B cell (primary cell): ENCODE data around the gene MRPL36. TPM values are rescaled to one million over a fixed set of nuclear protein-coding genes. Genes with fewer than 3 reads are reported as not detected.

Experiments
- ATAC-seq: fragments of 200-7000 bp; cut with Tn5 transposase; one replicate; pipeline ENCODE4 v1.10.0; 2021; ENCODE audit warnings: low read depth, mild to moderate bottlenecking, moderate number of reproducible peaks, moderate library complexity
- CTCF ChIA-PET: fragments of 350-600 bp; sonication (Branson Sonifier 250); formaldehyde crosslinking; loops from one replicate; lab custom pipeline; 2021; ENCODE audit warnings: antibody characterized with exemption, inconsistent platforms; lab: Charles Lee
- POLR2A ChIA-PET: fragments of 350-600 bp; sonication (Branson Sonifier 250); formaldehyde crosslinking; loops from one replicate; lab custom pipeline; 2021; ENCODE audit warnings: antibody characterized with exemption; lab: Charles Lee
- DNase-seq: peaks from one replicate; pipeline ENCODE4 v3.0.0; 2013
- H2AFZ ChIP-seq: 2 replicates; pipeline ENCODE4 v1.6.1; 2012; ENCODE audit warnings: mild to moderate bottlenecking, low read depth, low read length; ENCODE audit not compliant: insufficient read depth, poor library complexity, severe bottlenecking
- H3K27ac ChIP-seq, 2 donors: 1 replicate in 1 of 2; 2 replicates in 1 of 2; pipeline ENCODE4 v1.5.1; 2012 to 2013; ENCODE audit warnings: low read length in 2 of 2, mild to moderate bottlenecking in 2 of 2, moderate library complexity in 1 of 2
- H3K27me3 ChIP-seq, 4 experiments: fragments of 200-600 bp in 1 of 4; sonication (generic) in 1 of 4; replicated peaks in 1 of 4; 1 replicate in 2 of 4; 2 replicates in 2 of 4; pipeline versions ENCODE4 v1.6.1 to v1.7.0; 2013 to 2016; ENCODE audit warnings: low read length in 3 of 4, mild to moderate bottlenecking in 2 of 4, mixed read lengths in 1 of 4, moderate library complexity in 1 of 4; ENCODE audit not compliant: insufficient read depth in 4 of 4, control insufficient read depth in 3 of 4; ENCODE audit errors: control extremely low read depth in 1 of 4
- H3K36me3 ChIP-seq, 2 experiments: replicated peaks in 1 of 2; 1 replicate in 1 of 2; 2 replicates in 1 of 2; pipeline versions ENCODE4 v1.6.1 to v1.7.1; 2013; ENCODE audit warnings: low read length in 1 of 2; ENCODE audit not compliant: insufficient read depth in 2 of 2, control insufficient read depth in 1 of 2; ENCODE audit errors: control extremely low read depth in 1 of 2, extremely low read depth in 1 of 2
- H3K4me1 ChIP-seq, 2 donors: fragments of 200-600 bp in 1 of 2; sonication (generic) in 1 of 2; 1 replicate in 1 of 2; 2 replicates in 1 of 2; pipeline versions ENCODE4 v1.5.1 to v1.6.1; 2013 to 2017; ENCODE audit warnings: low read length in 2 of 2; ENCODE audit not compliant: control insufficient read depth in 2 of 2, insufficient read depth in 2 of 2
- H3K4me2 ChIP-seq: replicated peaks from 2 replicates; pipeline ENCODE3; 2012; ENCODE audit warnings: mild to moderate bottlenecking, low read depth, low read length; ENCODE audit not compliant: poor library complexity, severe bottlenecking
- H3K4me3 ChIP-seq, 5 experiments: fragments of 200-600 bp in 1 of 5; sonication (generic) in 1 of 5; 1 replicate in 3 of 5; 2 replicates in 2 of 5; pipeline versions ENCODE4 v1.5.1 to v1.7.0; 2011 to 2016; ENCODE audit warnings: low read length in 4 of 5, mild to moderate bottlenecking in 4 of 5, low read depth in 2 of 5, control low read depth in 1 of 5, moderate library complexity in 1 of 5; ENCODE audit not compliant: insufficient read depth in 1 of 5; ENCODE audit errors: control extremely low read depth in 1 of 5, extremely low read depth in 1 of 5
- H3K79me2 ChIP-seq: fragments of 200-600 bp; sonication (generic); one replicate; pipeline ENCODE4 v1.6.0; 2016; ENCODE audit warnings: low read length; ENCODE audit not compliant: control insufficient read depth, insufficient read depth
- H3K9ac ChIP-seq: fragments of 200-600 bp; sonication (generic); 2 replicates; pipeline ENCODE4 v1.6.1; 2017; ENCODE audit warnings: mild to moderate bottlenecking, low read length, moderate library complexity
- H3K9me3 ChIP-seq, 3 donors: one replicate each; pipeline versions ENCODE4 v1.6.1 to v1.7.1; 2013; ENCODE audit warnings: low read length in 2 of 3; ENCODE audit not compliant: control insufficient read depth in 2 of 3, insufficient read depth in 1 of 3; ENCODE audit errors: control extremely low read depth in 1 of 3
- H4K20me1 ChIP-seq: 2 replicates; pipeline ENCODE4 v1.6.0; 2012; ENCODE audit warnings: mild to moderate bottlenecking, low read length; ENCODE audit not compliant: insufficient read depth, control insufficient read depth, poor library complexity, severe bottlenecking
- H3K27ac Mint-ChIP-seq: one replicate; pipeline ENCODE4 v1.8.0; 2021; ENCODE audit warnings: mixed read lengths
- H3K27me3 Mint-ChIP-seq: one replicate; pipeline ENCODE4 v1.8.0; 2021; ENCODE audit warnings: mixed read lengths
- H3K4me1 Mint-ChIP-seq: one replicate; pipeline ENCODE4 v1.8.0; 2021; ENCODE audit warnings: mixed read lengths
- H3K4me3 Mint-ChIP-seq: one replicate; pipeline ENCODE4 v1.8.0; 2021; ENCODE audit warnings: mixed read lengths
- H3K9me3 Mint-ChIP-seq: one replicate; pipeline ENCODE4 v1.8.0; 2022; ENCODE audit warnings: mixed read lengths; ENCODE audit not compliant: insufficient read depth
- CTCF ChIP-seq: fragments of 200-600 bp; IDR thresholded peaks from one replicate; pipeline ENCODE4 v1.8.0; 2022; ENCODE audit warnings: antibody characterized with exemption, mild to moderate bottlenecking
- EZH2 ChIP-seq: IDR thresholded peaks from 2 replicates; pipeline ENCODE4 v1.6.1; 2012; ENCODE audit warnings: borderline replicate concordance, low read depth, mild to moderate bottlenecking, moderate library complexity, low read length; ENCODE audit not compliant: insufficient read depth, poor library complexity, severe bottlenecking
- WGBS: methylation state at CpG from one replicate; pipeline ENCODE4 v1.1.5; 2013; ENCODE audit warnings: missing lambda C conversion rate; ENCODE audit not compliant: insufficient coverage; 5-methylcytosine and 5-hydroxymethylcytosine counted together
- intact Hi-C: fragments of 100-400 bp; cut with micrococcal nuclease; formaldehyde crosslinking; loops from one replicate; pipeline ENCODE4 v1.10.0; 2022
- polyA plus RNA-seq: library from polyadenylated mRNA; depleted of rRNA; stranded (reverse); fragments of >200 nt; gene quantifications from 2 replicates; pipeline ENCODE4 v1.2.3, GENCODE V29; 2012
- total RNA-seq, 2 donors: library from RNA; stranded (reverse); fragments of 120-200 nt in 1 of 2; gene quantifications; 1 replicate in 1 of 2; 2 replicates in 1 of 2; pipeline versions ENCODE4 v1.2.3 to v1.2.4, GENCODE V29; 2013 to 2022

The MRPL36 gene
- total and polyA plus RNA-seq, 2 donors (not counting 1 experiment from before 2014, with no cell fraction given), result 12.5 to 25.0 TPM

- no peak for DNase-seq
- ATAC-seq, result no peak
- Histone ChIP-seq H3K79me2 (no peaks in the 10 kb centered on the region), H3K36me3 (no peaks in the 10 kb centered on the region), H3K4me1 (no peaks in the 10 kb centered on the region), H3K4me2 (no peak overlapping the region), H3K27me3 (no peaks in the 10 kb centered on the region), H3K9me3 (peaks cover 0 to 3% (median 0%) of the 10 kb centered on the region in 3 donors), H2AFZ (no peak overlapping the region), H3K27ac (no peak overlapping the region), H4K20me1 (no peaks in the 10 kb centered on the region), H3K9ac (no peak overlapping the region), H3K4me3 (no peak overlapping the region)
- ChIA-PET POLR2A (no interaction called here), CTCF (no interaction called here)
- no peak overlapping the region for H3K4me3 Mint-ChIP-seq
- TF ChIP-seq CTCF (no peak), EZH2 (no peak)
- H3K27me3 Mint-ChIP-seq, result peaks cover 10% of the 10 kb centered on the region
- no peaks in the 10 kb centered on the region for H3K4me1 Mint-ChIP-seq
- WGBS, result 63% methylated on average over 27 of the region's 27 CpGs
- intact Hi-C loops, result no loop called here
- no peak overlapping the region for H3K27ac Mint-ChIP-seq
- H3K9me3 Mint-ChIP-seq, result no peaks in the 10 kb centered on the region
Measured at GRCh38 chr5:1751026-1751863, 48.4 kb downstream of the MRPL36 start.

GRCh38 chr5:1750469-1750868 lies 49.2 kb downstream of the MRPL36 start:
- H3K27ac Mint-ChIP-seq, result no peak overlapping the region
- Histone ChIP-seq H3K9me3 (peaks cover 0 to 3% (median 0%) of the 10 kb centered on the region in 3 donors), H3K4me3 (no peak overlapping the region), H2AFZ (no peak overlapping the region), H3K9ac (no peak overlapping the region), H3K27me3 (no peaks in the 10 kb centered on the region), H4K20me1 (no peaks in the 10 kb centered on the region), H3K79me2 (no peaks in the 10 kb centered on the region), H3K4me1 (no peaks in the 10 kb centered on the region), H3K27ac (no peak overlapping the region), H3K36me3 (no peaks in the 10 kb centered on the region), H3K4me2 (no peak overlapping the region)
- H3K4me3 Mint-ChIP-seq, result no peak overlapping the region
- ChIA-PET CTCF (no interaction called here), POLR2A (no interaction called here)
- 95% methylated on average over 17 of the region's 17 CpGs for WGBS
- TF ChIP-seq EZH2 (no peak), CTCF (no peak)
- H3K27me3 Mint-ChIP-seq, result peaks cover 10% of the 10 kb centered on the region
- no peaks in the 10 kb centered on the region for H3K4me1 Mint-ChIP-seq
- intact Hi-C loops, result no loop called here
- no peaks in the 10 kb centered on the region for H3K9me3 Mint-ChIP-seq
- DNase-seq (no peak), ATAC-seq (no peak)
